ENCODE results near the gene SLC34A3.

The SLC34A3 gene

DNA sequence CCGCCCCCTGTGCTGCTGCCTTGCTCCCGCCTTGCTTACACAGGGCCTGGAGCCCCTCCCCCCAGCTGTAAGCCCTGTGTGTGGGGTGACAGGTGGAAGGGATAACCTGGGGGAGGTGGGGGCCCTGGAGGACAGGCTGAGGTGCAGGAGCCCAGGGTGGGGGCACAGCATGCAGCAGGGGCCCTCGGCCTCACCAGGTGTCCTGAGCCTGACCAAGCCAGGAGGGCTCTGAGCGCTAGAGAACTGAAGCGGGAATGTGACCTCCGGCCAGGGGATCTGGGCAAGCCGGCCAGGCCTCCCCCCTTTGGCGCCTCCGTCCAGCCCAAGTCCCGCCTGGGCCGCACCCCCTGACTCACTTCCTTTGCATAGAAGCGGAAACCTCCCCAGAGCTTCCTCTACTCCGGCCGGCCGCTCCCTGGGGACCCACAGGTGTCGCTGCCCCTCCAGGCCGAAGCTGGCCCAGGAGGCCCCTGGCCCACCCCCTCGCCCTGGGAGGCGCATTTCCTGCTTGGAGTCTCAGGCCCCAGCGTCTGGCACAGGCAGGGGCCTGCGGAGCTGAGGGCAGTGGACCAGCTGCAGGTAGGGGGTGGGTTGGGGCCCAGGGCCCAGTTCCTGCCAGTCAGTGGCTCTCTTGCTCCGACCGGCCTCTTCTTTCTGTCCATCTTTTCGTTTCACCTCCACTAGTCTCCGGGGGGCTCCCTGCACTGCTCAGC is 46.8 kb downstream of the SLC34A3 start, which contains the start of gene TOR4A:
Gene TOR4A, plus strand, starts transcription at position 398 of the 713 bp plus-strand sequence. CDS start 964 bp downstream, outside the sequence.
- DNase-seq (ENCODE audit: low read depth): peak; percentile 94
- TF ChIP-seq, protein P1, sequence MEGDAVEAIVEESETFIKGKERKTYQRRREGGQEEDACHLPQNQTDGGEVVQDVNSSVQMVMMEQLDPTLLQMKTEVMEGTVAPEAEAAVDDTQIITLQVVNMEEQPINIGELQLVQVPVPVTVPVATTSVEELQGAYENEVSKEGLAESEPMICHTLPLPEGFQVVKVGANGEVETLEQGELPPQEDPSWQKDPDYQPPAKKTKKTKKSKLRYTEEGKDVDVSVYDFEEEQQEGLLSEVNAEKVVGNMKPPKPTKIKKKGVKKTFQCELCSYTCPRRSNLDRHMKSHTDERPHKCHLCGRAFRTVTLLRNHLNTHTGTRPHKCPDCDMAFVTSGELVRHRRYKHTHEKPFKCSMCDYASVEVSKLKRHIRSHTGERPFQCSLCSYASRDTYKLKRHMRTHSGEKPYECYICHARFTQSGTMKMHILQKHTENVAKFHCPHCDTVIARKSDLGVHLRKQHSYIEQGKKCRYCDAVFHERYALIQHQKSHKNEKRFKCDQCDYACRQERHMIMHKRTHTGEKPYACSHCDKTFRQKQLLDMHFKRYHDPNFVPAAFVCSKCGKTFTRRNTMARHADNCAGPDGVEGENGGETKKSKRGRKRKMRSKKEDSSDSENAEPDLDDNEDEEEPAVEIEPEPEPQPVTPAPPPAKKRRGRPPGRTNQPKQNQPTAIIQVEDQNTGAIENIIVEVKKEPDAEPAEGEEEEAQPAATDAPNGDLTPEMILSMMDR (IDR thresholded peaks at IDR 0.05; ENCODE audit: low read length, missing control alignments): peak; percentile 8
- peak within 1 kb of the TSS; percentile 72 for H3K4me3 ChIP-seq (replicated peaks; ENCODE audit: low read depth, low read length)

DNA sequence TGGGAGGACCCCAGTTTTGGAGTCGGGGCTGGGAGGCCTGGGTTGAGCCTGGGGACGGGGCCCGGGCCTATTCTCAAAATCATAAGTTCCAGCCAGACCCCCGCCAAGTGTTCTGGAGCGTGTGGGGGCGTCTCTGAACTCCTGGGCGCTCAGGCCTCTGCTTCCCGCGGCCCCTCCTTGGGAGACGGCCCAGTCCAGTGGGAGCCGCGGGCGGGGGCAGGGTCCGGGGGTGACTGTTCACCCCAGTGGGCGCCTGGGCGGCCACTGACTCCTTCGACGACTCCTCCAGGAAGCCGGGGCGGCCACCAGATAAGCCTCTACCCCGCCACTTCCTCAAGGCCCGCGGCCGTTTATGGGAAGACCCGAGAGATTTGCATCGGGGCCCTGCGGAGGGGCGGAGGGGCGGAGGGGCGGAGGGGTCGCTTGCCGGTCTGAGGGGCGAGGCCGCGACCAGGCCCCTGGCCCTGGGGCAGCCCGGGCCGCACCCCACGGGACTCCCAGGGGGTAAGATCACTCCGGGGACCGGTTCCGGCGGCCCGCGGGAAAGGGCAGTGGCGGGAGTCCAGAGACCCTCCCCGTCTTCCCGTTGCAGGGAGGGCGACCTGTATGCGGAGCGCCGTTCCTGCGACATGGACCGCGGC is 47.5 kb downstream of the SLC34A3 start:
- peak overlapping the region; percentile 72 for H3K4me3 ChIP-seq (replicated peaks; ENCODE audit: low read depth, low read length)
- DNase-seq (ENCODE audit: low read depth): peak; percentile 35
- TF ChIP-seq, protein P1 (IDR thresholded peaks at IDR 0.05; ENCODE audit: low read length, missing control alignments): no peak

DNA sequence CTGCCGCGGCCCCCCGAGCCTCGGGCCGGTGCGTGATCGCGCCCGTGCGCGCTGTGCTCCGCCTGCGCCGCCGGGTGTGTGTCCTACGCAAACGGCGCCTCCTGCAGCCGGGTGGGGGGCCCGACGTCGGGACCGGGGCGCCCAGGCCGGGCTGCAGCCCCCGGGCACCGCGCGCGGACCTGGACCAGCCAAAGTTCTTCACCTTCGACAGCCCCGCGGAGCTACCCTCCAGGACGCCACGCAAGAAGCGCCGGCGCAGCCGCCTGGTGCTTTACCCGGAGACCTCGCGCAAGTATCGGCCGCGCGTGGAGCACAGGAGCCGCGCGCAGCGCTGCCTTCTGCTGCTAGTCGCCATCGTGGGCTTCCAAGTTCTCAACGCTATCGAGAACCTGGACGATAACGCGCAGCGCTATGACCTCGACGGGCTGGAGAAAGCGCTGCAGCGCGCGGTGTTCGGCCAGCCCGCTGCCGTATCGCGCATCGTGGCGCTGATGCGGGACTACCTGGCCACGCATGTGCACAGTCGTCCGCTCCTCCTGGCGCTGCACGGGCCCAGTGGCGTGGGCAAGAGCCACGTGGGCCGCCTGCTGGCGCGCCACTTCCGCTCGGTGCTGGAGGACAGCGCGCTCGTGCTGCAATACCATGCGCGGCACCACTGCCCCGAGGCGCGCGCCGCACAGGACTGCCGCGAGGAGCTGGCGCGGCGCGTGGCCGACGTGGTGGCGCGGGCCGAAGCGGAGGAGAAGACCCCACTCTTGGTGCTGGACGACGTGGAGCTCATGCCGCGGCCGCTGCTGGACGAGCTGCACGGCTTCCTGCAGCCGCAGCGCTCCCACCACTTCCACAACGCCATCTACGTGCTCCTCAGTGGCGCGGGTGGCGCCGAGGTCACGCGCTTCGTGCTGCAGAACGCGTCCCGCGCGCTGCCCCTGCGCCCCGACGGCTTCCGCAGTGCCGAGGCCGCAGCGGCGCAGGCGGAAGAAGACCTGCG is 48.3 kb downstream of the SLC34A3 start:
- no peak for DNase-seq (ENCODE audit: low read depth)
- peak overlapping the region; percentile 72 for H3K4me3 ChIP-seq (replicated peaks; ENCODE audit: low read depth, low read length)
- TF ChIP-seq, protein P1 (IDR thresholded peaks at IDR 0.05; ENCODE audit: low read length, missing control alignments): no peak

DNA sequence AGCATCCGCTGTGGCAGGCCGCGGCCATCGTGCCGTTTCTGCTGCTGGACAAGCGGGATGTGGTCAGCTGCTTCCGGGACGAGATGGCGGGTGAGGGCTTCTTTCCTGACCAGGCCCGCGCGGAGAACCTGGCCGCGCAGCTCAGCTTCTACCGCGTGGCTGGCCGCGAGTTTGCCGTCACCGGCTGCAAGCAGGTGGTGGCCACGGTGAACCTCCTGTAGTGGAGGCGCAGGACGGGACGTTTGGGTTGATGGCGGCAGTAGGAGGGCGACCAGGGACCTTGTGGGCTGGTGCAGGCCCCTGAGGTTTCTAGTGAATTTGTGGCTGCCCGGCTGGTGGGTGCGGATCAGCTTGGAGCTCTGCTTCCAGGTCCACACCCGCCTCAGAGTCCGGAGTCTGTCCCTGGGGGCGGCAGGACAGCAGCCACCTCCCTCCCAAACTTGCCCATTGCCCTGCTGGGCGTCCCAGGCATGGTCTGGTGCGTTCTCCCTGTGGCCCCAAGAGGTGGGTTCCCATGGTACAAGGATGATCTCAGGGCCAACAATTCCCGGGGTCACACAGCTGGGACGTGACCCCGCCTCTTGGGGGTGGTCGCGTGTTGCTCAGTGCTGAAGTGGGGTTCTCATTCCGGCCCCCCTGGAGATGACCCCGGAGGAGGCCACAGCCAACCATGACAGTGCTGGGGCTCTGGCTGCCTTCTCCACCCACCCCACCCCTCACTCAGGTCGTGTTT is 49.2 kb downstream of the SLC34A3 start:
- DNase-seq (ENCODE audit: low read depth): no peak
- no peak overlapping the region for H3K4me3 ChIP-seq (replicated peaks; ENCODE audit: low read depth, low read length)
- TF ChIP-seq, protein P1 (IDR thresholded peaks at IDR 0.05; ENCODE audit: low read length, missing control alignments): no peak

DNA sequence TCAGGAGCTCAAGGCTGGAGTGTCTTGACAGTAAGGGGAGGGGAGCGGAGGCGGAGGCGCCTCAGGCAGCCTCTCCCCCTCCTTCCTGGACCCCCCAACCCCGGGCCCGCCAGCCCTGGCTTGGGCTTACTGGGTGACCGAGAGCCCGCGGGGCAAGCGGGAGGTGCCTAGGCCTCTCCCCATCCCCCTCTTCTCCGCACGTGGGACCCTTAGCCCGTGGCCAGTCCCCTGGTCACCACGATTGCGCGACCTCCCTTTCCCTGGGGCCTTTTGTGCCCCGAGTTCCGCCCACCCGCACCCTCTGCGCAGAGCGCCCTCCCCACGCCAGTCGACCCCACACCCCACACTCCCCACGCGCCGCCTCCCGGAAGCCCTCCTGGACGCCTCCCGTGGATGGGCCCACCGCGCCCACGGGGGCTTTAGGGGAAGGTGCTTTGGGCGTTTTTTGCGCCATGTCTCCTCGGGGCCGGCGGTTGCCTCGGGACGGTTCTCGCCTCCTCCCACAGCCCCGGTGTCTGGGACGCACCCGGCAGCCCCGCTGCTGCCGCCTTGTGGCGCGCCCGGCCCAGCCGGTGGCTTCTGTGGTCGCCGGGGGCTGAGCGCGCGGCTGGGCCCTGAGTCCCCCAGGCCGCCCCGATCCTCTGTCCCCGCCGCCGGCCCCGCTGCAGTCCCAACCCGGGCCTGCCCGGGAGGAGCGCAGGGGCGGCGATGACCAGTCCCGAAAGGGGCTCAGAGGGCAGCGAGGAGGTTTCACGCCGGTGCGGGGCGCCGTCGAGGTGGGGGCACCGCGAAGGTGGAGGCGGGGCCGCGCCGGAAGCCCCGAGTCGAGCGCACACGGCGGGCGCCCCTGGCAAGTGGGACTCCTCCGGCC is 50.0 kb downstream of the SLC34A3 start:
- H3K4me3 ChIP-seq (replicated peaks; ENCODE audit: low read depth, low read length): no peak overlapping the region
- TF ChIP-seq, protein P1 (IDR thresholded peaks at IDR 0.05; ENCODE audit: low read length, missing control alignments): peak; percentile 24
- DNase-seq (ENCODE audit: low read depth): peak; percentile 37

All from fibroblast of pulmonary artery (primary cell).